Mesenteric fat pad (tissue), 1 donor: ENCODE data around the gene RPS19. TPM values are rescaled to one million over a fixed set of nuclear protein-coding genes. Genes with fewer than 3 reads are reported as not detected.

ENCODE experiments used
- DNase-seq: peaks from one replicate; pipeline ENCODE4 v3.0.0-alpha.2; 2020; ENCODE audit warnings: low spot score
- total RNA-seq: library from RNA; stranded (reverse); fragmentation: NEBNext Ultra II Directional; extraction: Animal tissue kit (Norgen Biotek cat#: 25700); gene quantifications from one replicate; pipeline ENCODE4 v1.2.1, GENCODE V29; 2021
- donor health status: DM: yes; HTN: yes; CAD: no.

RPS19 gene
- total RNA-seq, 1 donor from 2014 or later, result 1,067 TPM

DNA sequence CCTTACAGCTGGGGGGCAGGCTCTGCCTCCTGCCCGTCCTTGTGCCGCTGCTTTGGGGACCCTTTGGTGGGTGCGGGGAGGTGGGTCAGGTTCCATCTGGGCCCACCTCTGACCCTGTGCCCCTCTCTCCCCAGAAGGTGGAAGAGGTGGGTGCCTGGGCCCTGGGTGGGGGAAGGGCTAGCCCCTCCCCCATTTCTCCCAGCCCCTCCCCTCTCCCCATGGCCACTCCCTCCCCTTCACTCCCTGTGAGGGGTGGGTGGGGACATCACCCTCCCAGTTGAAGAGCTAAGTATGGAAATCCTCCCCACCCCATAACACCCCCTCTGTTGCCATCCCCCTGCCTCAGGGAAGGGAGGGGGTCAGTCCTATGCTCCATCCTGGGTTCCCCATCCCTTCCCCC, 37.1 kb downstream of the RPS19 start:
- DNase-seq, result no peak

DNA sequence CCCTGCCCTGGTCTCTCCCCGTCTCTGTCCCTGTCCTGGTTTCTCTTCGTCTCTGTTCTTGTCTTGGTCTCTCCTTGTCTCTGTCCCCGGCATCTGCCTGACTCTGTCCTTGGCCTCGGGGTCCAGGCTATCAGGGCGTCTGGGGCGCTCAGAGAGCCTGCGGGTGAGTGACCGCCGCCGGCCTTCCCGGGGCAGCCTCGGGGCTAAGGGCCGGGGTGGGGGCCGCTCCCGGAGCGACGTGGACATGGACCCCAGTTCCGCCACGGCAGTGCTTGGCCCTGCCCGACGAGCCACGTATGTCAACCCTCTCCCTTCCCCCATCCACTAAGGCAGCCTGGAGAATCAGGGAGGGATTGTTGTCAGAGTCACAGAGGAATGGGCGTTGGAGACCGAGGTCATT, 37.8 kb downstream of the RPS19 start:
- DNase-seq, result no peak

GRCh38 chr19:41898235-41898634, 38.2 kb downstream of the RPS19 start:
- DNase-seq, result no peak

GRCh38 chr19:41901707-41902360, 41.8 kb downstream of the RPS19 start:
- no peak for DNase-seq

DNA sequence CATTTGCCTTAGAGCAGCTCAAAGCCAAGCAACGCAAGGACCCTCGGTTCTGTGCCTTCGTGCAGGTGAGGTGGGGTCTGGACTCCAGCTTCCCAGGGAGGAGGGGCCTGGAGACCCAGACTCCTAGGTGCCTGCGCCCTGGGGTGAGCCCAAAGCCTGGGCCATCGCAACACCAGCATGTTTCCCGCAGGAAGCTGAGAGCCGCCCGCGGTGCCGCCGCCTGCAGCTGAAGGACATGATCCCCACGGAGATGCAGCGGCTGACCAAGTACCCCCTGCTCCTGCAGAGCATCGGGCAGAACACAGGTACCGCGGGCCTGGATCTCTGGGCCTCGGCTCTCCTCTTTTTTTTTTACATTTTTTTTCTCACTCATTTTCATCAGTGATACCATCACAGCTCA, 42.5 kb downstream of the RPS19 start:
- no peak for DNase-seq

DNA sequence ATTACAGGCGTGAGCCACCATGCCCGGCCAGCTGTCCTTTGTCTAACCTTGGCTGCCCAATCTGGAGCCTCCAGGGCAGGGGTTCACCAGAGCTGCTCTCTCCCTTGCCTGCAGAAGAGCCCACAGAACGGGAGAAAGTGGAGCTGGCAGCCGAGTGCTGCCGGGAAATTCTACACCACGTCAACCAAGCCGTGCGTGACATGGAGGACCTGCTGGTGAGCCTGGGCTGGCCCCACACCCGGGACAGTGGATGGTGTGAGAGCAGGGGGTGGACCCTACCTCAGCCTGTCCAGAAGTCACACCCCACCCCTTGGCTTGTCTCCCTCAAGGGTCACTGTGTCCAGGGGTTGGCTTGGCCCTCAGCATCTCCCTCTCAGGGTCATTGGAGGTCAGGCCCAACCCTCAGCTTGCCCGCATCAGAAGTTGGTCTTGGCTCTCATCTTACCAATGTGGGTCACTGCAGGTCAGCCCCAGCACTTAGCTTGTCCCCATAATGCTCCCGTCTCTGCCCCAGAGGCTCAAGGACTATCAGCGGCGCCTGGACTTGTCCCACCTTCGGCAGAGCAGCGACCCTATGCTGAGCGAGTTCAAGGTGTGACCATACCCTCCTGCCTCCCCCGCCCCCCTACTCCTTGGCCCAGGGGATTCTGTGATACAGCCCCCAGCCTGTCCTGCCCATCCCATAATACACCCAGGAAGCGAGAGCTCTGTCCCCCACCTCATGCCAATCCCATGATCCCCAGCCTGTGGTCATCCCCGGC, 43.3 kb downstream of the RPS19 start:
- DNase-seq, result no peak

- DNase-seq, result no peak
These were observed 44.2 kb downstream of the RPS19 start for GRCh38 chr19:41904118-41904870.

GRCh38 chr19:41905273-41906002, 45.4 kb downstream of the RPS19 start:
- no peak for DNase-seq

DNA sequence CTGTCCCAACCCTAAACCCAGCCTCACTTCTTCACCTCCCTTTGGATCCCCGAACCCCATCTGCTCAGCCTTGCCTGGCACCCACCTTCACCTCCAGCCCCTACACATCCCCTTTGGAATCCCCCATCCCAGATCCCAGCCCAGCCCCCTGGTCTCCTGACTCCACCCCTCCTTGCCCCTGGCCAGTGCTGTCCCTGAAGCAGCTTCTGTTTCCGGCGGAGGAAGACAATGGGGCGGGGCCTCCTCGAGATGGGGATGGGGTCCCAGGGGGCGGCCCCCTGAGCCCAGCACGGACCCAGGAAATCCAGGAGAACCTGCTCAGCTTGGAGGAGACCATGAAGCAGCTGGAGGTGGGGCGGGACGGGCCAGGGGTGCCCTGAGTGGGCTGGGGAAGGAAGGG, 46.2 kb downstream of the RPS19 start:
- no peak for DNase-seq

DNA sequence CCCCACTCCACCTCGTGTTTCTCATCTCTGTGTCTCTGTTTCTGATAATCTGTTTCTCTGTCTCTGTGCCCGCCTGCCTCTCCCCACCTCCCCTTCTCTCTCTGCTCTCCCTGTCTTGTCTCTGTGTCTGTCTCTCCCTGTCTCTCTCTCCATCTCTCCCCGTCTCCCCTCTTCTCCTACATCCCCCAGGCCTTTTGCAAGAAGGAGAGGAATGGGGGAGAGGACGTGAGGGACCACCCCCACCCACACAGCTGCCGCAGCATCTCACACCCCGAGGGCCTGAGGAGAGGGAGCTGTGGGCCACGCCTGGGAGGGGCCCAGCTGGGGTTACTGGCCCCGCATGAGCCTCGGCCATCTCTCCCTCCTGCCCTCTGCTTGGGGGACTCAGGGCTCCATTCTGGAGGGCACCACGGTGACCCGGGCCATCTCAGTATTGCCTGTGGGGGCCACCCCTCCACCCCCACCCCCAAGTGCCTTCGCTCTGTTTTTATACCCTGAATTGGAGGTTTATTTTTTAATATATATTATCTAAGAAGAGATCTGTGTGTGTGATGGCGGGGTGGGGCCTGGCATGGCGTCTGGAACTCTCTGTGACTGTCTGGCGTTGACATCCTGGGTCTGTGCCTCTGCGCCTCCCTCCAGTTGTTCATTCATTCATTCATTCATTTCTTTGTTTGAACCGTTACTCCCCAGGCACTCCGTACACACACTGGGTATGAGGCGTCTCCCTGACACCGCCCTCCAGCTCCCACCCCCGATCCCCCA, 47.0 kb downstream of the RPS19 start:
- no peak for DNase-seq

DNA sequence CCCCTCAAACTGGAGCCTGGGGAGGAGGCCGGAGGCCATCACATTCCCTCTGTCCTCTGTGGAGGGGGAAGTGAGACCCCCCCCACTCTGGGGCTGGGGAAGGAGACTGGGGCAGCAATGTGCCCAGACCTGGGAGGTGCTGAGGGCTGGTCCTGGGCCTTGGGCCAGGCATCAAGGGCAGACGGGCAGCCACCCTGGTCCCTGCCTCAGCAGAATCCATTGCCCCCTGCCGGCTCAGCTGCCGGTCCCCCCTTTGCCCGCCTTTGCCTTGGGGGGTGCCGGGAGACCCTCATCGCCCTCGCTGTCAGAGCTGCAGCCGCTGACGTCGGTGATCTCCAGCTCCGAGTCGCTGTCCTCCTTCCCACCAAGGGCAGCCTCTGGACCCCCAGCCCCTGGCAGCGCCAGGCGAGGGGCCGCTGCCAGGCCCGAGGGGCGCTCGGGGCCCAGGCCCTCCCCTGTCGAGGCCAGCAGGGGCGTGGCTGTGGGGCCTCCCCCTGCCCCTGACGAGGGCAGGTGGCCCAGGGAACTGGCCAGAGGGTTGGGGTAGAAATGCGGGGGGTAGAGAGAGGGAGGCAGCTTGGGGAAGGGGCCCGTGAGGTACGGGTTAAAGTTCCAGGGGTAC, 48.0 kb downstream of the RPS19 start:
- no peak for DNase-seq

DNA sequence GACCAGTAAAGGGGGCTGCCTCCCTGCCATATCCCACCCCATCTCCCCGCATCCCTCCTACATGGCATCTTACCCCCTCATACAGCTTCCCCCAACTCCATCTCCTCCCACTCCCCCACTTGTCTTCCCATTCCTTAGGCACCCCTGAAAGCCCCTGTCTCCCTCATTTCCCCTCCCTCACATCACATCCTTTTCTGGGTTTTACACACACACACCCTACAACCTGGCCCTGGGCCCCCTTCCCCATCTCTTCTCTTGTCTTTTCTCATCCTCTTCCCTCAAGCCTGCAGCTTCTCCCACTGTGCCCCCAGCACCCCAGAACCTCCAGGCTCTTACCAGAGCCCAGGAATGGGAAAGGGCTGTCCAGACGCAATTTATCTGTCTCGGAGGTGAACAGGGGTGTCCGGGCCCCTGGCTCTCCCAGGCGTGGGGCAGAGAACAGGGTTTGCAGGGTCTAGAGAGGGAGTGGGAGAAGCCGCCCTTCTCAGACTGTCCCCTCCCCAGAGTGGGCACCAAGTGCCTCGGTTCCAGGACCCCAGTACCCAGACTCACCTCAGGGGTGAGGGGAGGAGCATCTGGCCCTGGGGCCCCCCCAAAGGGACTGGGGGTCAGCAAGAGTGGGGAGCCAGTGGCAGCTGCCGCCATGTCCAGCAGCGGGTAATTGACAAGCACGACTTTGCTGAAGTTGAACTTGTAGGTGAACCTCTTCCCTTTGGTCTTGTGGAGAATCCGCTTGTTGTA, 48.8 kb downstream of the RPS19 start:
- DNase-seq, result no peak

DNA sequence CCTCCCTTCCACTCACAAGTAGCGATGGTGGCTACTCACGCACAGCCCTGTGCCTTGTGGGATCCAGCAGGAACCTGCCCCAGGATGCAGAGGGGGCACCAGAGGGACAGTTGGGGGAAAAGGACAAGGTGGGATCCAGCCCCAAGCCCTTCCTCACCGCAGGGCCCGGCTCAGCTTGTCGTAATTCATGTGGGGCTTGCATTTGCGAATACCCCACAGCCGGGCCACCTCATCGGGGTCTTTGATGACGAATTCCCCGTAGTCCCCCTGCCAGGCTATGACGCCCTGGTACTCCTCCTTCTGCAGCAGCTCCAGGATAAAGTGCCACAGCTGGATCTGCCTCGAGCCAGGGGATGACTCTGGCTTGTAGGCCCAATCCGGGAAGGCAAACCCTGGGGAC, 49.7 kb downstream of the RPS19 start:
- DNase-seq, result no peak

GRCh38 chr19:41910240-41910991, 50.4 kb downstream of the RPS19 start:
- no peak for DNase-seq

DNA sequence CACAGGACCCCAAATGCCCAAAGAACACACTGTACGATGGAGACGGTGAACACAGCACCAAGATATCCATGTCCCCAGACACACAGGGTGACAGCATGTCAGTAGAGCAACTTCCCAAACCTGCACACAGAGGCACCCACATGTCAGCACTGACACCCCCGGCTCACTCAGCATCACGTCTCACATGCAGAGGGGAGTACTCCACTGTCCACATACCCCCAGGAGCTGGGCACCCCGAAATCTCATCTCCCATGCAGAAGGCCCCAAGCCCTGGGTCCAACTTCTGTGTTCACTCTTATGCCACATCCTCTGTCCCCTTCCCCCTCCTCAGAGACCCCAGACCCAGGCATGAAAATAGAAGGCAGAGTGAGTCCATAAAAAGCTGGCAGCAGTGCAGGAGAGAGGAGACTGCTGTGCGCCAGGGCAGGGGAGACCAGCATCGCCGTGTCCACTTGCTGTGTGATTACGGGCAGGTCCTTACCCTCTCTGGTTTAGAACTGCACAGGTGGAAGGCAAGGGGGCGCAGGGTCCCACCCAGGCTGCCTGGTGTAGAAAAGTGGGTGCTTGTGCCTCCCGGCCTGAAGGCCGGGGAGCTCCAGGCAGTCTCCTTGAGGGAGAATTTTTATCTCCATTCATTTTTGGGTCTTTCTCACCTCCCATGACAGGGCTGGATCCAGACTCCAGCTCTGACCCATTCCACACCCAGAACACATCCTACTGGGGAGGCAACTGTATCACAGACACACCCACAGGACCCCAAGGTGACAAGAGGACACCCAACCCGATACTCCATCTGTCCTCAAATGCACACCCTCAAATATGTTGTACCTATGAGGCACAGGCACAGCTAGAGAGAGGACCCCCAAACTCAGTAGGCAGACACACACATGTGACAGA, 51.2 kb downstream of the RPS19 start:
- DNase-seq, result no peak

- DNase-seq, result no peak
These were observed 52.1 kb downstream of the RPS19 start for GRCh38 chr19:41911889-41912731.
